K562 (cell line): ENCODE results near the gene IRF2. TPM values are rescaled to one million over a fixed set of nuclear protein-coding genes. Genes with fewer than 3 reads are reported as not detected.

ENCODE experiments used
- ARID1B ChIP-seq: fragments of 450-650 bp; IDR thresholded peaks from 2 replicates; pipeline ENCODE4 v1.6.1; 2016; ENCODE audit warnings: antibody characterized with exemption, mild to moderate bottlenecking, inconsistent platforms
- CXXC5 ChIP-seq: fragments of 250-450 bp; sonication (Bioruptor Pico); IDR thresholded peaks from 2 replicates; pipeline ENCODE4 v1.8.0; 2022; ENCODE audit warnings: inconsistent platforms, mild to moderate bottlenecking, moderate library complexity
- DACH1 ChIP-seq: fragments of 450-650 bp; IDR thresholded peaks from 2 replicates; pipeline ENCODE4 v1.6.1; 2018; ENCODE audit not compliant: partially characterized antibody
- ETV6 ChIP-seq, 3 experiments: fragments of 150-350 bp in 1 of 3; sonication (generic) in 1 of 3; formaldehyde crosslinking in 1 of 3; IDR thresholded peaks; 2 replicates each; pipeline versions ENCODE4 v1.6.1 to v1.8.0; 2014 to 2022; ENCODE audit warnings: borderline replicate concordance in 2 of 3, low read depth in 2 of 3, antibody characterized with exemption in 1 of 3, low read length in 1 of 3, mild to moderate bottlenecking in 1 of 3, missing genetic modification reagents in 1 of 3
- GABPA ChIP-seq: fragments of 200-800 bp; sonication (Bioruptor generic); conservative IDR thresholded peaks from 2 replicates; pipeline ENCODE4 v1.6.1; 2016; ENCODE audit warnings: low read depth, missing genetic modification characterization, missing compliant biosample characterization
- GATAD2A ChIP-seq: fragments of 450-650 bp; IDR thresholded peaks from 2 replicates; pipeline ENCODE4 v1.6.1; 2017
- GATAD2B ChIP-seq: fragments of 450-650 bp; IDR thresholded peaks from 2 replicates; pipeline ENCODE4 v1.6.1; 2017; ENCODE audit warnings: mild to moderate bottlenecking, borderline replicate concordance
- HBP1 ChIP-seq: fragments of 450-650 bp; formaldehyde crosslinking; IDR thresholded peaks from 2 replicates; pipeline ENCODE4 v1.4.0; 2022; ENCODE audit warnings: missing genetic modification characterization
- MAZ ChIP-seq, 2 experiments: fragments of 450-650 bp in 1 of 2; sonication (generic) in 1 of 2; formaldehyde crosslinking; IDR thresholded peaks in 1 of 2; conservative IDR thresholded peaks in 1 of 2; 2 replicates each; pipeline versions ENCODE4 v1.4.0 to v1.5.0; 2020; ENCODE audit warnings: mild to moderate bottlenecking in 1 of 2, missing genetic modification reagents in 1 of 2
- RCOR1 ChIP-seq, 2 experiments: IDR thresholded peaks; 2 replicates each; pipeline ENCODE4 v1.6.1; 2012; ENCODE audit warnings: low read depth in 2 of 2, low read length in 2 of 2, borderline replicate concordance in 1 of 2, improper control_type of control experiment in 1 of 2
- TCF3 ChIP-seq: sonication (generic); formaldehyde crosslinking; IDR thresholded peaks from 2 replicates; pipeline ENCODE4 v1.4.0; 2020; ENCODE audit warnings: mild to moderate bottlenecking, missing genetic modification reagents
- XRCC5 ChIP-seq: fragments of 200-400 bp; formaldehyde crosslinking; IDR thresholded peaks from 2 replicates; pipeline ENCODE4 v1.6.1; 2017; ENCODE audit warnings: low read depth, mild to moderate bottlenecking, low read length
- ZFP36 ChIP-seq: fragments of 150-350 bp; IDR thresholded peaks from 2 replicates; pipeline ENCODE4 v1.6.1; 2018; ENCODE audit warnings: low read length, low read depth; ENCODE audit not compliant: partially characterized antibody
- ZNF212 ChIP-seq: fragments of 450-650 bp; formaldehyde crosslinking; IDR thresholded peaks from 2 replicates; pipeline ENCODE4 v1.4.0; 2020; ENCODE audit warnings: mild to moderate bottlenecking
- polyA plus RNA-seq, 8 experiments: library from polyadenylated mRNA; depleted of rRNA in 4 of 8; stranded (reverse) in 5 of 8; unstranded in 3 of 8; fragments of >200 nt; fragmentation: Nextera tagmentation in 2 of 8; fragmentation: Illumina TruSeq in 1 of 8; extraction: Ambion mirVana in 2 of 8; extraction: Trizol in 1 of 8; gene quantifications; 2 replicates each; pipeline versions ENCODE4 v1.2.1 to v1.2.3, GENCODE V29; 2011 to 2014; ENCODE audit warnings: inconsistent platforms in 1 of 8, missing spikeins in 1 of 8
- total RNA-seq, 7 experiments: library from RNA; depleted of rRNA in 6 of 7; stranded (reverse); fragments of >200 nt in 6 of 7; fragmentation: Illumina TruSeq in 2 of 7; extraction: Trizol in 2 of 7; gene quantifications; 2 replicates each; pipeline versions ENCODE4 v1.2.1 to v1.2.3, GENCODE V29; 2011 to 2021; ENCODE audit warnings: low replicate concordance in 1 of 7
- TF ChIP-seq, protein P1 (sequence below): fragments of 450-650 bp; IDR thresholded peaks from 2 replicates; pipeline ENCODE4 v1.6.1; 2017; ENCODE audit warnings: antibody characterized with exemption, mild to moderate bottlenecking
- TF ChIP-seq, protein P2 (sequence below): fragments of 450-650 bp; IDR thresholded peaks from 2 replicates; pipeline ENCODE4 v1.7.1; 2018; ENCODE audit warnings: mild to moderate bottlenecking, low read depth; ENCODE audit not compliant: partially characterized antibody
- TF ChIP-seq, protein P3 (sequence below): fragments of 250-450 bp; sonication (Bioruptor Pico); IDR thresholded peaks from 2 replicates; pipeline ENCODE4 v1.5.0; 2021

Gene IRF2
- total and polyA plus RNA-seq, 9 of the 15 experiments (the other 6 are each of a cell fraction or from before 2014, with no cell fraction given) = 7.1 to 17.1 (median 11.3) TPM

DNA sequence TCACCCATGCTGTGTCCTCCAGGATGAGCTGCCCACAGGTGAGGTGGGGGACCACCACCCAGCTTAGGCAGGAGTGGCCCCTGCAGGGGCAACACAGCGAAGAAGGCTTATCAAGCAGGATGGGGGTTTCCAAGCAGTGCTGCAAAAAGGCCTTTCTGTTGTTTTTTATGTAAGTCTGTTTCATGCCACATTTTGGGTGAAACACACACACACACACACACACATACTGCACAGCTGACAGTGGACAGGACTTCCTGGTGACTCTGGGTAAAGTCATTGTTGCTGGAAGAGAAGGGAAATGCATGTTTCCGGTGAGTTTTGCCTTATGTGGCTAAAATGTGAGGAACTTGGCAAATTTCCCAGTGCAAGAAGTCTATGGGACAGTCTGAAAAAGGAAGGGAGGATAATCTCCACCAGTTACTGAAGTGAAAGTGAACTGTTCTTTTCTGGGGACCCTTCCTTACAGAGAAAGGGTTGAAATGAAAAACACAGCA lies 119.2 kb downstream of the IRF2 start (continued):
- TF ChIP-seq, protein P1, sequence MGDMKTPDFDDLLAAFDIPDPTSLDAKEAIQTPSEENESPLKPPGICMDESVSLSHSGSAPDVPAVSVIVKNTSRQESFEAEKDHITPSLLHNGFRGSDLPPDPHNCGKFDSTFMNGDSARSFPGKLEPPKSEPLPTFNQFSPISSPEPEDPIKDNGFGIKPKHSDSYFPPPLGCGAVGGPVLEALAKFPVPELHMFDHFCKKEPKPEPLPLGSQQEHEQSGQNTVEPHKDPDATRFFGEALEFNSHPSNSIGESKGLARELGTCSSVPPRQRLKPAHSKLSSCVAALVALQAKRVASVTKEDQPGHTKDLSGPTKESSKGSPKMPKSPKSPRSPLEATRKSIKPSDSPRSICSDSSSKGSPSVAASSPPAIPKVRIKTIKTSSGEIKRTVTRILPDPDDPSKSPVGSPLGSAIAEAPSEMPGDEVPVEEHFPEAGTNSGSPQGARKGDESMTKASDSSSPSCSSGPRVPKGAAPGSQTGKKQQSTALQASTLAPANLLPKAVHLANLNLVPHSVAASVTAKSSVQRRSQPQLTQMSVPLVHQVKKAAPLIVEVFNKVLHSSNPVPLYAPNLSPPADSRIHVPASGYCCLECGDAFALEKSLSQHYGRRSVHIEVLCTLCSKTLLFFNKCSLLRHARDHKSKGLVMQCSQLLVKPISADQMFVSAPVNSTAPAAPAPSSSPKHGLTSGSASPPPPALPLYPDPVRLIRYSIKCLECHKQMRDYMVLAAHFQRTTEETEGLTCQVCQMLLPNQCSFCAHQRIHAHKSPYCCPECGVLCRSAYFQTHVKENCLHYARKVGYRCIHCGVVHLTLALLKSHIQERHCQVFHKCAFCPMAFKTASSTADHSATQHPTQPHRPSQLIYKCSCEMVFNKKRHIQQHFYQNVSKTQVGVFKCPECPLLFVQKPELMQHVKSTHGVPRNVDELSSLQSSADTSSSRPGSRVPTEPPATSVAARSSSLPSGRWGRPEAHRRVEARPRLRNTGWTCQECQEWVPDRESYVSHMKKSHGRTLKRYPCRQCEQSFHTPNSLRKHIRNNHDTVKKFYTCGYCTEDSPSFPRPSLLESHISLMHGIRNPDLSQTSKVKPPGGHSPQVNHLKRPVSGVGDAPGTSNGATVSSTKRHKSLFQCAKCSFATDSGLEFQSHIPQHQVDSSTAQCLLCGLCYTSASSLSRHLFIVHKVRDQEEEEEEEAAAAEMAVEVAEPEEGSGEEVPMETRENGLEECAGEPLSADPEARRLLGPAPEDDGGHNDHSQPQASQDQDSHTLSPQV = peak; percentile 82; the same call in 1 of the 2 replicates
- TF ChIP-seq GABPA (peak; percentile 83), RCOR1 (IDR thresholded peaks at IDR 0.05; ENCODE audit: borderline replicate concordance in 1 of 2, low read depth in 2 of 2, low read length in 2 of 2) (peak in 1 of 2 experiments; percentile 60; a peak in 2 of 4 replicates), ZNF212 (0 out of 2 replicates have a peak, but pooled peaks have one; percentile 34), TCF3 (CRISPR knock-in tag) (peak; percentile 36; the same call in 1 of the 2 replicates), MAZ (CRISPR knock-in tag; conservative IDR thresholded peaks at IDR 0.05 in 1 of 2, IDR thresholded peaks at IDR 0.05 in 1 of 2) (0 out of 4 replicates have a peak, but pooled peaks of 1 of the 2 experiments have one; percentile 26), HBP1 (0 out of 2 replicates have a peak, but pooled peaks have one; percentile 43), ARID1B (peak; percentile 70), GATAD2A (0 out of 2 replicates have a peak, but pooled peaks have one; percentile 54), ETV6 (IDR thresholded peaks at IDR 0.05; ENCODE audit: borderline replicate concordance in 1 of 2, low read depth in 2 of 2, low read length in 1 of 2) (peak; percentile 93 to 98), ETV6 (CRISPR knock-in tag; IDR thresholded peaks at IDR 0.05; ENCODE audit: borderline replicate concordance) (no peak), DACH1 (peak; percentile 84), GATAD2B (0 out of 2 replicates have a peak, but pooled peaks have one; percentile 9), ZFP36 (peak; percentile 57), XRCC5 (no peak), CXXC5 (peak; percentile 48; the same call in 1 of the 2 replicates)
- TF ChIP-seq, protein P2, sequence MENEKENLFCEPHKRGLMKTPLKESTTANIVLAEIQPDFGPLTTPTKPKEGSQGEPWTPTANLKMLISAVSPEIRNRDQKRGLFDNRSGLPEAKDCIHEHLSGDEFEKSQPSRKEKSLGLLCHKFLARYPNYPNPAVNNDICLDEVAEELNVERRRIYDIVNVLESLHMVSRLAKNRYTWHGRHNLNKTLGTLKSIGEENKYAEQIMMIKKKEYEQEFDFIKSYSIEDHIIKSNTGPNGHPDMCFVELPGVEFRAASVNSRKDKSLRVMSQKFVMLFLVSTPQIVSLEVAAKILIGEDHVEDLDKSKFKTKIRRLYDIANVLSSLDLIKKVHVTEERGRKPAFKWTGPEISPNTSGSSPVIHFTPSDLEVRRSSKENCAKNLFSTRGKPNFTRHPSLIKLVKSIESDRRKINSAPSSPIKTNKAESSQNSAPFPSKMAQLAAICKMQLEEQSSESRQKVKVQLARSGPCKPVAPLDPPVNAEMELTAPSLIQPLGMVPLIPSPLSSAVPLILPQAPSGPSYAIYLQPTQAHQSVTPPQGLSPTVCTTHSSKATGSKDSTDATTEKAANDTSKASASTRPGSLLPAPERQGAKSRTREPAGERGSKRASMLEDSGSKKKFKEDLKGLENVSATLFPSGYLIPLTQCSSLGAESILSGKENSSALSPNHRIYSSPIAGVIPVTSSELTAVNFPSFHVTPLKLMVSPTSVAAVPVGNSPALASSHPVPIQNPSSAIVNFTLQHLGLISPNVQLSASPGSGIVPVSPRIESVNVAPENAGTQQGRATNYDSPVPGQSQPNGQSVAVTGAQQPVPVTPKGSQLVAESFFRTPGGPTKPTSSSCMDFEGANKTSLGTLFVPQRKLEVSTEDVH = no peak
- TF ChIP-seq, protein P3, sequence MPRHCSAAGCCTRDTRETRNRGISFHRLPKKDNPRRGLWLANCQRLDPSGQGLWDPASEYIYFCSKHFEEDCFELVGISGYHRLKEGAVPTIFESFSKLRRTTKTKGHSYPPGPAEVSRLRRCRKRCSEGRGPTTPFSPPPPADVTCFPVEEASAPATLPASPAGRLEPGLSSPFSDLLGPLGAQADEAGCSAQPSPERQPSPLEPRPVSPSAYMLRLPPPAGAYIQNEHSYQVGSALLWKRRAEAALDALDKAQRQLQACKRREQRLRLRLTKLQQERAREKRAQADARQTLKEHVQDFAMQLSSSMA = no peak
